ENCODE results near the gene ANGPT4.

Gene ANGPT4

GRCh38 chr20:914727-915498 is 1.2 kb downstream of the ANGPT4 start:
- Histone ChIP-seq H3K9me3 (ENCODE audit: severe bottlenecking) (no peaks in the 10 kb centered on the region), H3K4me3 (ENCODE audit: severe bottlenecking) (no peak overlapping the region), H3K27me3 (ENCODE audit: insufficient read depth, poor library complexity, severe bottlenecking) (no peaks in the 10 kb centered on the region), H3K27ac (ENCODE audit: poor library complexity, severe bottlenecking) (no peak overlapping the region), H3K4me1 (ENCODE audit: insufficient read depth, poor library complexity, severe bottlenecking) (no peaks in the 10 kb centered on the region), H3K36me3 (ENCODE audit: low read depth) (no peaks in the 10 kb centered on the region)
- ATAC-seq (ENCODE audit: low read depth) = peak; percentile 51
- TF ChIP-seq CTCF (IDR thresholded peaks at IDR 0.05; ENCODE audit: poor library complexity, severe bottlenecking) = no peak
- DNase-seq (ENCODE audit: low spot score) = no peak

- Histone ChIP-seq H3K36me3 (ENCODE audit: low read depth) (no peaks in the 10 kb centered on the region), H3K27ac (ENCODE audit: poor library complexity, severe bottlenecking) (no peak overlapping the region), H3K27me3 (ENCODE audit: insufficient read depth, poor library complexity, severe bottlenecking) (no peaks in the 10 kb centered on the region), H3K9me3 (ENCODE audit: severe bottlenecking) (no peaks in the 10 kb centered on the region), H3K4me3 (ENCODE audit: severe bottlenecking) (no peak overlapping the region), H3K4me1 (ENCODE audit: insufficient read depth, poor library complexity, severe bottlenecking) (no peaks in the 10 kb centered on the region)
- DNase-seq (ENCODE audit: low spot score) = no peak
- ATAC-seq (ENCODE audit: low read depth) = no peak
- TF ChIP-seq CTCF (IDR thresholded peaks at IDR 0.05; ENCODE audit: poor library complexity, severe bottlenecking) = no peak
Measured at GRCh38 chr20:913306-913849, 2.8 kb downstream of the ANGPT4 start.

DNA sequence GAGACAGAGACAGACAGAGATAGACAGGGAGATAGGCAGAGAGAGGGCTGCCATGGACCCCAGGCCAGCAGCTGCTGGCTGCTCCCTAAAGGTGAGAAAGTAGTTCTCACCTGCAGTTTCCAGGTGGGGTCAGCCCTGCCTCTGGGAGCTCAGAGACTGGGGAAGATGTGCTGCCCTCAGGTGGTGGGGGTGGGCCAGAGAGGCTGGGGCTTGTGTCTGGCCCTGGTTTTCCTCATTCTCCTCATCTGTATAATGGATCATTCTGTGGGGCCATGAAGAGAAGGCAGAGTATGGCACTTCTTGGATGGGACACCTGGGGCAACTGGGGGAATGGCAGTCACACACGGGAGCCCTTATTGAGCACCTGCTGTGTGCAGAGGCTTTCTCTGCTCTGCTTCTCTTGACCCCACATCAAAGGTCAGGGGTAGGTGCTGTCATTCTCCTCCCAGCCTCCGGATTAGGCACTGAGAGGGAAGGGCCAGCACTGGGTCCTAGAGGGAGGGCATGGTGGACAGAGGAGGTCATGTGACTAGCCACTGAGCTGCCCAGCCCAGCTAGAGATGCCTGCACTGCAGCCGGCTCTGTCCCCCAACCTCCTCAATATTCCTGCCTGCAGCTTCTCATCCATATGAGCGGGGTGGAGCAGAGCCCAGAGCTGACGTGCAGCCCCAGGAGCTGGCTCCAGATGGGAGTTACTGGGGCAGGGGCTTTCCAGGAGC is 4.1 kb downstream of the ANGPT4 start:
- no peak for TF ChIP-seq CTCF (IDR thresholded peaks at IDR 0.05; ENCODE audit: poor library complexity, severe bottlenecking)
- ATAC-seq (ENCODE audit: low read depth) = no peak
- H3K9me3 ChIP-seq (ENCODE audit: severe bottlenecking) = no peaks in the 10 kb centered on the region
- H3K36me3 ChIP-seq (ENCODE audit: low read depth) = no peaks in the 10 kb centered on the region
- DNase-seq (ENCODE audit: low spot score) = no peak
- H3K27ac ChIP-seq (ENCODE audit: poor library complexity, severe bottlenecking) = no peak overlapping the region
- no peak overlapping the region for H3K4me3 ChIP-seq (ENCODE audit: severe bottlenecking)
- H3K4me1 ChIP-seq (ENCODE audit: insufficient read depth, poor library complexity, severe bottlenecking) = no peaks in the 10 kb centered on the region
- H3K27me3 ChIP-seq (ENCODE audit: insufficient read depth, poor library complexity, severe bottlenecking) = no peaks in the 10 kb centered on the region

DNA sequence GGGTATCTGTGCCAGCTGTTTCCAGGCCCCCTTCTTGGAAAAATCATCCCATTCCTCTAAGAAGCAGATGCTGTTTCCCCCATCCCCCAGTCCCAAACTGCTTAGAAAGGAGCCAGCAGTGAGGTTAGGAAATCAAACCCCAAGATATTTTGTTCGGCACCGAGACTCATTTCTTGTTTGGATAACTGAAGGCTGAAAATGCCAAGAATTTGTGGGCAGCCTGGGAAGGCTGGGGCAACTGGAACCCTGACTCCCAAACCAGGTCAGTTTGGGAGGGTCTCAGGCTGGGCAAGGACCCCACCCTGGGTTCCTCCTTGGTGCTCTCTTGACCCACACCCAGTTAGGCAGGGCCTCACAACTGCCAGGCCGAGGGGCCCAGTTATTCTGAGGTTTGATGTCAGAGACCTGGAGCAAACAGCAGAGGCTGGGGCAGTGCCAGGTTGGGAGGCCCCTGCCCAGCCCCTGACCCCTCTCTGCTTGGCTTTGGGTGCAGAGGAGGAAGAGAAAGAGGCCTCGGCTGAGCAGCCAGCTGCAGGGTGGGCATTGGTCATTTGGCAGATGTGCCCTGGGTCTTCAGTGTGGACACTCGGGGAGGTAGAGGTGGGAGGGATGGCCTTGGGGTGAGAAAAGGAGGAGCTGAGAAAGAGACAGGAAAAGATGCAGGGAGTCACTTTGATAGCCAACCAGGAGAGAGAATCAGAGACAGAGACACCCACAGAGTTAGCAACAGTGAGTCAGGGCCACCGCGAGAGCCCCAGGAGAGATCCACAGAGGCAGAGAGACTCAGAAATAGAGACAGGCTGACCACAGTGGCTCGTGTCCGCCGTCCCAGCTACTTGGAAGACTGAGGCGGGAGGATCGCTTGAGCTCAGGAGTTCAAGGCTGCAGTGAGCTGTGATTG is 5.0 kb downstream of the ANGPT4 start:
- no peaks in the 10 kb centered on the region for H3K36me3 ChIP-seq (ENCODE audit: low read depth)
- no peaks in the 10 kb centered on the region for H3K4me1 ChIP-seq (ENCODE audit: insufficient read depth, poor library complexity, severe bottlenecking)
- ATAC-seq (ENCODE audit: low read depth) (no peak), DNase-seq (ENCODE audit: low spot score) (no peak)
- no peak overlapping the region for H3K4me3 ChIP-seq (ENCODE audit: severe bottlenecking)
- H3K9me3 ChIP-seq (ENCODE audit: severe bottlenecking) = no peaks in the 10 kb centered on the region
- no peaks in the 10 kb centered on the region for H3K27me3 ChIP-seq (ENCODE audit: insufficient read depth, poor library complexity, severe bottlenecking)
- TF ChIP-seq CTCF (IDR thresholded peaks at IDR 0.05; ENCODE audit: poor library complexity, severe bottlenecking) = no peak
- no peak overlapping the region for H3K27ac ChIP-seq (ENCODE audit: poor library complexity, severe bottlenecking)
